GM19193 (cell line): ENCODE results near the gene RGP1.

Source experiments
- POLR2A ChIP-seq: IDR thresholded peaks from 4 replicates; pipeline ENCODE4 v1.6.1; 2011; ENCODE audit not compliant: insufficient read depth, insufficient read length; ENCODE audit errors: extremely low read depth

The RGP1 gene

GRCh38 chr9:35793461-35793860 lies 44.4 kb downstream of the RGP1 start:
- no peak for TF ChIP-seq POLR2A

- no peak for TF ChIP-seq POLR2A
Observed at GRCh38 chr9:35795695-35796094, 46.6 kb downstream of the RGP1 start.

- no peak for TF ChIP-seq POLR2A
Observed at GRCh38 chr9:35797311-35798109, 48.4 kb downstream of the RGP1 start.

GRCh38 chr9:35798658-35799374 lies 49.7 kb downstream of the RGP1 start:
- TF ChIP-seq POLR2A = no peak

- TF ChIP-seq POLR2A = no peak
Observed at GRCh38 chr9:35800530-35800929, 51.4 kb downstream of the RGP1 start.

GRCh38 chr9:35801328-35802128 lies 52.4 kb downstream of the RGP1 start:
- TF ChIP-seq POLR2A = no peak

GRCh38 chr9:35806101-35806500 lies 57.0 kb downstream of the RGP1 start:
- TF ChIP-seq POLR2A = no peak
